Fibroblast of mammary gland (primary cell): ENCODE data around the gene CREG1.

Experiments
- DNase-seq: peaks from one replicate; pipeline ENCODE4 v3.0.0-alpha.2; 2010; ENCODE audit warnings: low read depth
- H3K4me3 ChIP-seq: 2 replicates; pipeline ENCODE4 v1.5.1; 2011; ENCODE audit warnings: low read depth, mild to moderate bottlenecking, low read length, moderate library complexity; ENCODE audit not compliant: control insufficient read depth
- CTCF ChIP-seq: conservative IDR thresholded peaks from 2 replicates; pipeline ENCODE4 v1.5.1; 2011; ENCODE audit warnings: low read depth, low read length, inconsistent platforms; ENCODE audit not compliant: control insufficient read depth, insufficient read depth

Gene CREG1

DNA sequence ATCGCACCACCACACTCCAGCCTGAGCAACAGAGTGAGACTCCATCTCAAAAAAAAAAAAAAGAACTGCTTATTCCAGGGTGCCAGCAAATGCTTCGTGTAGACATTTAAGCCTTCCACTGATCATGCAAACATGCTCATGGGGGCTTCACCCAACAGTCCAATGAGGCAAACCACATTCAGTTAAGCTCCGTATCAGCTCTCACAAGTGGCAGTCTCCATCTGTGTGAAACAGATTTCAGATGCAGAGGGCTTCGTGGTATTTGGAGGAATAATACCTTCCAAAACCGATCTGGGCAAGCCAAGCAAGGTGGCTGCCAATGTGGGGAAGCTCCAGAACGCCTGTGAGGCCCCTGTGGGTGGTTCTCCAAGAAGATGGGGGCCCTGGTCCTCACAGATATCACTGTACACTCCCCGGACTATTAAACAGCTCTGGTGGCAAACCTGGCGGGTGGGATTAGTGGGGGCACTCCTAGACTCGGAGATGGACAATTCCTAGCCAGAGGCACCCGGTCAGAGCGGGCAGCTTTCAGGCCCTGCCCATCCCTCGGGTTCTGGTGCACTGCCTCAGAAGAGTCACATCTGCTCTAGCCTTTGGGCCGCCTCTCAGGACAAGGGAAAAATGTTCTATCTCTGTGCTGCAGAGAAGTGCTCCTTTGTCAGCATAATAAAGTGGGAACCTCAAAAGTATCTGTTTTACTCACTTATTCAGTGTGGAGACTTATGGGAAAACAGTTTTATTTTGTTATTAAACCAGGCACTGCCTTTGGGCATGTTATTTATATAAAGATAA lies 10.2 kb downstream of the CREG1 start:
- no peak for DNase-seq
- no peak overlapping the region for H3K4me3 ChIP-seq
- no peak for TF ChIP-seq CTCF

DNA sequence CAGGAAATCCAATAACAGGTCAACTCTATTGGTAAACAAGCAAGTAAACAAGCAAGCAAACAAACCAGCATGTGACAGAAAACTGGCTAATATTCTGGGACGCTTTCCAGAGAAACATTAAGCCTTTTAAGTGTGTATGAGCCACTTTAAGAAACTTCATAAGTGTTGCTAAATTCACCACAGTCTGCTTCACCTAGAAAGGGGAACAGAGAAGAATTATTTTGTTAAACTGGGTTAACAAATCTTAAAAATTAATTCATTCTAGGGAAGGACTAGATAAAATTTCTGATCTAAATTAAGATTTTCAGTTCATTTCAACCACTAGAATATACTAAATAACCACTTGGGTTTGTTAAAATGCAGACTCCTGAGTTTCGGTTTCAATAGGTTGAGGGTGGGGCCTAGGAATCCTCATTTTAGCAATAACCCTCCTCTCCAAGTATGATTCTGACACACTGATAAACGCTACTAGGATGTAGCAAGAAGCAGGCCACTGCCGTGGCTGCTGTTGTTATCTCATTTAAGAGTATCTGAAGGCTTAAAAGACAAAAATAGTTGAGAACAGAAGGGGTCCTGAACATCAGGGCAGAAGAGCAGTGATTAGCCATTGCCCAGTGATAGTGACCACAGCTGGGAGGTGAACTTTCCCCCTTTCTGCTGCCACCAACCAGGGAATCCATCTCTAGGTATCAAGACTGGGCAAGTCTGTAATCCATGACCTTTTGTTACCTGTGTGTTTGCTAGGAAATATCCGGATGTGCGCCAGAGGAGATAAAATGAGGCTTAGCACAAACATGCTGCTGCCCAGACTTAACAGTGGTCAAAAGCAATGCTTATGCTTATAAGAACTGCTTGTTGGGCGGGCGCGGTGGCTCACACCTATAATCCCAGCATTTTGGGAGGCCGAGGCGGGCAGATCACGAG lies 11.2 kb downstream of the CREG1 start:
- no peak overlapping the region for H3K4me3 ChIP-seq
- DNase-seq, result no peak
- TF ChIP-seq CTCF, result no peak

- DNase-seq, result peak; percentile 62
- H3K4me3 ChIP-seq, result no peak overlapping the region
Observed at GRCh38 chr1:167541610-167542009, 12.0 kb downstream of the CREG1 start.

GRCh38 chr1:167541003-167541402 lies 12.6 kb downstream of the CREG1 start:
- peak; percentile 47 for DNase-seq
- no peak for TF ChIP-seq CTCF
- H3K4me3 ChIP-seq, result no peak overlapping the region

More at GRCh38 chr1:167541610-167542009, 12.0 kb downstream of the CREG1 start:
- TF ChIP-seq CTCF, result no peak

DNA sequence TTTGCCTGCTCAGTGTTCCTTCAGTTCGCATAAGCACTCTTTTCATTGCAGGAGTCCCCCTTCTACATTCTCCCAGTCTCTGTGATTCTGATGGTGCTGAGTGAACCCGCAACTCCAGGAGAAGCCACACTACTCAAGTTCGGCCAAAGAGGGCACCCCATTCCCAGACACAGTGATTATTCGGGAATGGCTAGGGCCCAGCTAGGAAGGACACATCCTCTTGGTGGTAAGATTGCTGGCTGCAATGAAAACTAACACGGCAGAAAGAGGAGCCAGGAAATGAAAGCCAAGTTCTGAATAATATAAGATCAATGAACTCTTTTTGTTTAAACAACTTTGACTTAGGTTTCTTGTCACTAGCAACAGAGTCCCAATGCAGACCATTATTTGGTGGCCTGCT lies 14.9 kb downstream of the CREG1 start:
- TF ChIP-seq CTCF, result no peak

GRCh38 chr1:167533851-167534300 lies 19.7 kb downstream of the CREG1 start:
- no peak overlapping the region for H3K4me3 ChIP-seq
- peak; percentile 91 for TF ChIP-seq CTCF
- peak; percentile 62 for DNase-seq

More for the DNA sequence above, 14.9 kb downstream of the CREG1 start:
- DNase-seq, result no peak
- no peak overlapping the region for H3K4me3 ChIP-seq
